ENCODE data around the gene OGFOD2. TPM values are rescaled to one million over a fixed set of nuclear protein-coding genes. Genes with fewer than 3 reads are reported as not detected.

OGFOD2 gene
- total RNA-seq, 1 donor from 2014 or later: 22.8 TPM

DNA sequence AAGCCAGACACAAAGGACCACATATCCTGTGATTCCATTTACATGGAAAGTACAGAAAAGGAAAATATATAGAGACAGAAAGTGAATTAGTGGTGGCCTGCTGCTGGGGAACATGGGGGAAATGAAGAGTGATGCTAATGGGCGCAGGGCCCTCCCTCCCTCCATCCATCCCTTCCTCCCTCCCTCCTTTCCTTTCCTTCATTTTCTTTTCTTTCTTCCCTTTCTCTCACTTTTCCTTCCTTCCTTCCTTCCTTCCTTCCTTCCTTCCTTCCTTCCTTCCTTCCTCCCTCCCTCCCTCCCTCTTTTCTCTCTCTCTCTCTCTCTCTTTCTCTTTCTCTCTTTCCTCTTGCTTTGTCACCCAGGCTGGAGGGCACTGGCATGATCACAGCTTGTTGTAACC, 42.7 kb downstream of the OGFOD2 start:
- ChIA-PET POLR2A (interaction anchor here (0.7 kb wide), 2 partner anchors 21 to 104 kb away, joined by 3 to 4 read pairs; no protein-coding TSS in a partner anchor), CTCF (no interaction called here)
- ATAC-seq (ENCODE audit: low read depth) (no peak), DNase-seq (no peak)
- no peak overlapping the region for H3K27ac Mint-ChIP-seq
- no peak overlapping the region for H3K4me3 Mint-ChIP-seq
- TF ChIP-seq, protein P1, sequence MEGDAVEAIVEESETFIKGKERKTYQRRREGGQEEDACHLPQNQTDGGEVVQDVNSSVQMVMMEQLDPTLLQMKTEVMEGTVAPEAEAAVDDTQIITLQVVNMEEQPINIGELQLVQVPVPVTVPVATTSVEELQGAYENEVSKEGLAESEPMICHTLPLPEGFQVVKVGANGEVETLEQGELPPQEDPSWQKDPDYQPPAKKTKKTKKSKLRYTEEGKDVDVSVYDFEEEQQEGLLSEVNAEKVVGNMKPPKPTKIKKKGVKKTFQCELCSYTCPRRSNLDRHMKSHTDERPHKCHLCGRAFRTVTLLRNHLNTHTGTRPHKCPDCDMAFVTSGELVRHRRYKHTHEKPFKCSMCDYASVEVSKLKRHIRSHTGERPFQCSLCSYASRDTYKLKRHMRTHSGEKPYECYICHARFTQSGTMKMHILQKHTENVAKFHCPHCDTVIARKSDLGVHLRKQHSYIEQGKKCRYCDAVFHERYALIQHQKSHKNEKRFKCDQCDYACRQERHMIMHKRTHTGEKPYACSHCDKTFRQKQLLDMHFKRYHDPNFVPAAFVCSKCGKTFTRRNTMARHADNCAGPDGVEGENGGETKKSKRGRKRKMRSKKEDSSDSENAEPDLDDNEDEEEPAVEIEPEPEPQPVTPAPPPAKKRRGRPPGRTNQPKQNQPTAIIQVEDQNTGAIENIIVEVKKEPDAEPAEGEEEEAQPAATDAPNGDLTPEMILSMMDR (IDR thresholded peaks at IDR 0.05): no peak
- no peaks in the 10 kb centered on the region for H3K27me3 Mint-ChIP-seq
- no peaks in the 10 kb centered on the region for H3K4me1 Mint-ChIP-seq
- H3K9me3 Mint-ChIP-seq: no peaks in the 10 kb centered on the region
- intact Hi-C loops (cut with micrococcal nuclease): no loop called here
- H3K36me3 Mint-ChIP-seq (ENCODE audit: low read depth): peaks cover 3% of the 10 kb centered on the region

DNA sequence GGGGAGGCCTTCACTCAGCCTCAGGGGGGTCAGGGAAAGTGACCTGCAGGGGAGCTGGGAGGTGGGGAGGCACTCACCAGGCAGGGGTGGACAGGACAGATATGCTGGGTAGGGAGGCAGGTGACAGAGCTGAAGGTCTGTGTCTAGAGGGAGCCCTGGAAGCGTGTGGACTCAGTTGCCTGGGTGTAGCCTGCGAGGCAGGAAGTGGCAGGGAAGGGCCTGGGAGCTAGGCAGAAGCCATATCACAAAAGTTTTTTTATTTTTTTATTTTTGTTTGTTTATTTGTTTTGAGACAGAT, 44.7 kb downstream of the OGFOD2 start:
- Mint-ChIP-seq H3K9me3 (no peaks in the 10 kb centered on the region), H3K27ac (no peak overlapping the region), H3K4me1 (no peaks in the 10 kb centered on the region), H3K36me3 (ENCODE audit: low read depth) (peaks cover 2% of the 10 kb centered on the region), H3K4me3 (no peak overlapping the region), H3K27me3 (no peaks in the 10 kb centered on the region)
- ATAC-seq (ENCODE audit: low read depth) (no peak), DNase-seq (no peak)
- intact Hi-C loops (cut with micrococcal nuclease): no loop called here
- TF ChIP-seq, protein P1 (IDR thresholded peaks at IDR 0.05): no peak
- ChIA-PET CTCF (no interaction called here), POLR2A (no interaction called here)

DNA sequence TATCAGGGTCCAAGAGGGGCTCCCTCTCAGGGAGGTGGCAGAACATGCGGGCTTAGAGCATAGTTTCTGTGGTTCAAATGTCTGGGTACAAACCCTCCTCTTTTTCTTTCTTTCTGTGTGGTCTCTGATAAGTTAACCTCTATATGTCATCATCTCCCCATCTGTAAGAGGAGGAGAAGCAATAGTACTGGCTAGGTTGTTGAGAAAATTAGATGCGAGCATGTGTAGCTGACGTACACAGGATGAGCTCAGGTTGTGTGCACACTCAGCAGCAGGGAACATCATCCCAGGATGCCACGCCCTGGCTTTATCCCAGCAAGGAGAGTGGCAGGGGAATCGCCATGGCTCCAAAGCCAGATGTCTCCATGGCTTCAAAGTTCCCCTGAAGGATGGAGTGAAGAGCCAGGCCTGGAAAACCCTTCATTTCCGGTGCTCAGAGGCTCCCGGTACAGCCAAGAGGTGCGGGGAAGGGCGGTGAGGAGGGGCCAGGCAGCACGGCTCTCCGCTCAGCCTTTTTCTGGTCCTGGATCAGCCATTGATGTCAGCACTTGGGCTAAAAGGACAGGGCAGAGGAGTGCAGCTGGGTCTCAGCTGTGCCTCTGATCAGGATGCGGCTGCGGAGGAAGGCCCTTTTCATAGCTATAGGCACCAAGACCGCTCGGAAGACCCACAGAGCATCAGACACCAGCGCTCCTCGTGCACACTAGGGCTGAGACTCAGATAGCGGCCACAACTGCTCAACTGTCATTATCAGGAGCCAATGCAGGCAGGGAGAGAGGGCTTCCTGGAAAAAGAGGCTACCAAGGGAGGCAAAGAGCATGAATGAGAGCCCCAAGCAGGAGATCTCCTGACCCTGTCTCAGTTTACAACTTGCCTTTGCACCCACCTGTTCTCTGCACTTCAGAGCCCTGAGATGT, 46.9 kb downstream of the OGFOD2 start:
- no peaks in the 10 kb centered on the region for H3K4me1 Mint-ChIP-seq
- intact Hi-C loops (cut with micrococcal nuclease): no loop called here
- no peaks in the 10 kb centered on the region for H3K9me3 Mint-ChIP-seq
- no peak overlapping the region for H3K27ac Mint-ChIP-seq
- CTCF ChIA-PET: no interaction called here
- H3K27me3 Mint-ChIP-seq: no peaks in the 10 kb centered on the region
- ATAC-seq (ENCODE audit: low read depth) (no peak), DNase-seq (no peak)
- no peak overlapping the region for H3K4me3 Mint-ChIP-seq
- TF ChIP-seq, protein P1 (IDR thresholded peaks at IDR 0.05): no peak
- peaks cover 2% of the 10 kb centered on the region for H3K36me3 Mint-ChIP-seq (ENCODE audit: low read depth)
- POLR2A ChIA-PET: no interaction called here

DNA sequence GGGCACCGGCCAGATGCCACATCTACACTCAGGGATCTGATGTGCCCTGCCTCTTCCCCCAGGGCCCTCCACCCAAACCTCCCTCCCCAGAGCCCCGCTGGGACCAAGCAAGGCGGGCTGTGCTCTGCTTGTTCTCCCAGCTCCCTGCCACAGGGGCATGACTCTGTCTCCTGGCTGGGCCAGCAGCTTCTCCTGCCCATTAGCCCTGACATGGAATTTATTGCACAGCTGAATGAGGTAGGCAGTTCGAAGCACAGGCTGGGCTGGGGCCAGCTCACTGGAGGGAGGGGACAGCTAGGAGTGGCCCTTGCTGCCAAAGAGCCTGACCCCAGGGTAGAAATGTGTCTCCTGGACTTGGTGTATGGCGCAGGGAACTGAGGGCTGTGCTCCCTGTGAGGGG, 47.8 kb downstream of the OGFOD2 start:
- Mint-ChIP-seq H3K27me3 (no peaks in the 10 kb centered on the region), H3K36me3 (ENCODE audit: low read depth) (peaks cover 3% of the 10 kb centered on the region), H3K9me3 (no peaks in the 10 kb centered on the region), H3K4me1 (no peaks in the 10 kb centered on the region), H3K27ac (no peak overlapping the region), H3K4me3 (no peak overlapping the region)
- TF ChIP-seq, protein P1 (IDR thresholded peaks at IDR 0.05): no peak
- ATAC-seq (ENCODE audit: low read depth) (no peak), DNase-seq (no peak)
- intact Hi-C loops (cut with micrococcal nuclease): no loop called here
- CTCF ChIA-PET: no interaction called here
- POLR2A ChIA-PET: no interaction called here

DNA sequence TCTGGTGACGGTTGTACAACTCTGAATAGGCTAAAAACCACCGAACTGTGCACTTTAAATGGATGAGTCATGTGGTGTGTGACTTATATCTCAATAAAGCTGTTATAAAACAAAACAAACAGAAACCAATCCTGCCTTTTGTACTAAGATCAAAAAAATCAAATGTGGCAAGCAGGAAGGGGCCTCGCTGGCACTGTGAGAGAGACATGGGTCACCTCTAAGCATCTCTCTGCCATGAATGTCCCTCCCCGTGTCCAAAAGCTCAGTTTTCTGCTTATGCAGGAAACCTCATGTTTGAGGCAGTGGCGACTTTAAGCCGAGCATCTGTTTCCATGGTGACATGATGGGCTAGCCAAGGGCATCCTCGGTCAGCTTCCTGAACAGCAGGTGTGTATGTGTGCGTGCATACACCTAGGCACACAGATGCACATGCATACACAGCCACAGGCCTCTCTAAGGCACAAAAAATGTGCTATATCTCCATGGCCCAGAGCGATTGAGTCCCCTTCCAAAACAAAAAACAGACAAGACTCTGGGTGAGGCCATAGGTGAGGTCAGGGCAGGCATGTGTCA, 49.9 kb downstream of the OGFOD2 start:
- CTCF ChIA-PET: no interaction called here

More for the DNA sequence above, 49.9 kb downstream of the OGFOD2 start:
- Mint-ChIP-seq H3K27ac (no peak overlapping the region), H3K27me3 (no peaks in the 10 kb centered on the region), H3K4me1 (no peaks in the 10 kb centered on the region), H3K9me3 (no peaks in the 10 kb centered on the region), H3K4me3 (no peak overlapping the region), H3K36me3 (ENCODE audit: low read depth) (peaks cover 5% of the 10 kb centered on the region)
- TF ChIP-seq, protein P1 (IDR thresholded peaks at IDR 0.05): no peak
- DNase-seq (no peak), ATAC-seq (ENCODE audit: low read depth) (no peak)
- POLR2A ChIA-PET: no interaction called here
- intact Hi-C loops (cut with micrococcal nuclease): no loop called here

Measured in activated B cell treated with CpG ODN at 0.5 μM for 24 hours (primary cell).